ENCODE results near the gene SREBF1. TPM values are rescaled to one million over a fixed set of nuclear protein-coding genes. Genes with fewer than 3 reads are reported as not detected.

Gene SREBF1
- polyA plus RNA-seq (ENCODE audit: insufficient read length) = 37.7 TPM
- long read RNA-seq, donor 1, partial matches to known transcripts = 24 of 31 reads
- long read RNA-seq, donor 1, other reads (novel, unspliced or antisense) = 0 of 31 reads
- long read RNA-seq, donor 2, partial matches to known transcripts = 14 of 16 reads
- long read RNA-seq, donor 2, other reads (novel, unspliced or antisense) = 0 of 16 reads
- long read RNA-seq, donor 3, partial matches to known transcripts = 72 of 77 reads
- long read RNA-seq, donor 3, other reads (novel, unspliced or antisense) = 0 of 77 reads
- long read RNA-seq, donor 4 = 0 reads
- long read RNA-seq, donor 5, full-length matches to known transcripts = 4 of 4 reads
- long read RNA-seq, donor 5, partial matches to known transcripts = 0 of 4 reads
- long read RNA-seq, donor 5, other reads (novel, unspliced or antisense) = 0 of 4 reads
- long read RNA-seq, donor 6, partial matches to known transcripts = 12 of 13 reads
- long read RNA-seq, donor 6, other reads (novel, unspliced or antisense) = 0 of 13 reads
- long read RNA-seq, donor 7, partial matches to known transcripts = 90 of 93 reads
- long read RNA-seq, donor 7, other reads (novel, unspliced or antisense) = 0 of 93 reads
- long read RNA-seq, donor 8, partial matches to known transcripts = 6 of 6 reads
- long read RNA-seq, donor 8, other reads (novel, unspliced or antisense) = 0 of 6 reads

DNA sequence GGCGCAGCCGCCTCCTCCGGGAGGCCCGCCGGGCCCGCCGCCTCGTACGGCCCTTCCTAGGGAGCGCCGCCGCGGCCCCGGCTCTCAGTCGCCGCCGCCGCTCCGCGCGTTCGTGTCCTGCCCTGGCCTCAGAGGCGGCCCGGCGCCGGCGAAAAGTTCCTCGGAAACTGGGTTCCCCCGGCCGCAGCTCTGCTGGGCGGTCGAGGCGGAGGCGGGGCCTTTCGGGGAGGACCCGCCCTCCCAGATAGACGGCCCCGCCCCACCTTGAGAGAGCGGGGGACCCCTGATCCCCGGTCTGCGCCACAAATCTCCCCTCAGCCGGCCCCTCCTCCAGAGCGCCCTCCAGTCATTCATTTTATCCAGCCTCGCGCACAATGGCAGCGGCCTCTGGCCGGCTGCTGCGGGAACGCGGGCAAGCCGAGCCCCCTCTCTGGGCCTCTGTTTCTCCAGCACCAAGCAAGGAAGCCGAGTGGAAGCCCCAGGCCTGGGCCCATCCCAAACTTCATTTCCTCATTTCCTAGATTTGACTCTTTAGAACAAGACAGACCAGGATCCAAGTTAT lies at the start of gene SREBF1:
TSS of gene SREBF1 (minus strand) at position 169 of the 562 bp plus-strand sequence. CDS start 169 bp downstream, outside the sequence.
- DNase-seq = no peak

DNA sequence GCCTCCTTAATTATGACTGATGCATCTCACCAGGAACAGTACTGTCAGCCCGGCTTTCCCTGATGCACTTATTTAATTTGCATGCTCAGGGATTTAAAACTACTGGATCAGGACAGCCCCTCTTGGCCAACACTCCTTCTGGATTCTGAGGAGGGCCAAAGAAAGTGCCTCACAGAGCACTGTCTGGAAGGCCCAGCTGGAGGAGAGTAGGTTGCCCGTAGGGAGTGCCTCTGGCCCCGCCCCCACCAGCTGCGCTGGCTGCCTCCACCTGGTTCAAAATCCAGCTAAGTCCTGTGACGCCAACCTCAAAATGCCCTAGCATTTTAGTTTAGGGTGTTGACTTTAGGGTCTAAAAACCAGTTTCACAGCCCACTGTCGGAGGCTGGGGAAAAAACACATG lies 49.4 kb upstream of the SREBF1 start:
- DNase-seq = no peak

DNA sequence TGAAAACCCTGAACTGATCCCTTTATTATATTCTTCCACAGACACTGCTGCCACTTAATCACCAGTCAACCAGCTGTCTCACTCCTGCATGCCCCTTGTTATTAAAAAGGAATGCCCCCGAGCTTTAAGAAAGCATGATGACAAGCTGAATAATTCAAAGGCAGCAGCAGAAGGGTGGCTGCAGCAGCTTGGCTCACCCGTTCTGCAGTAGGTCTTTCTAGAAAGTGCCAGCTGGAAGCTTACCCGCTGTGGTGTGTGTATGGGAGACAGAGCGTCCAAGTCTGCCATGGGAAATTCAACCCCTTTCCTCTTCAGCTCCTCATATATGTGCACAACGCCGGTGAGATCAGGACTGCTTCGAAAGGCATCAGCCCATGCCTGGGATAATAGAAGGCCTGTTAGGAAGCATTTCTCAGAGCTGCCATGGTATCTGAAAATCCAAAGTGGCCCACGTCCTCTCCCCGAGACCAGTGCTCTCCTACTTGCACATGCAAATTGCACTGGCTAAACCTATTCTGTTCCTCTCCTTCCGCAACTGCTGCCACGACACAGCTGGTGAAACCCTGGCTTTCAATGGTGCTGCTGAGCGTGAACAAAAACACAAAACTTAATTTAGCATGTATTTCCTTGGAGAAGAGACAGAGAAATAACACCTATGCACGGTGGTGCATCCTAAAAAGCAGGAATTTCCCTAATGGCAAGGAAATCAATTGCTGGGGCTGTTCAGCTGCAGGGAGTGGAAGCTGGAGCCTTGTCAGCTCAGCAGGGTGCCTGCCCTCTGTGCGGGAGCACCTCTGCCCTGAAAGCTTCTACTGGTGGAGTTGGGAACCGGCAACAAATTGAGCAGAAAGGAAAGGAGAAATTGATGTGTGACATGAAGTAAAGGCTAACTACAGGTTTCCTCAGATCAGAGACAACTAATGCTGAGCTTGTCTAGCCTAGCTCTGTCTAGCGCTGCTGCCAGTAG lies 47.9 kb upstream of the SREBF1 start:
- DNase-seq = no peak

DNA sequence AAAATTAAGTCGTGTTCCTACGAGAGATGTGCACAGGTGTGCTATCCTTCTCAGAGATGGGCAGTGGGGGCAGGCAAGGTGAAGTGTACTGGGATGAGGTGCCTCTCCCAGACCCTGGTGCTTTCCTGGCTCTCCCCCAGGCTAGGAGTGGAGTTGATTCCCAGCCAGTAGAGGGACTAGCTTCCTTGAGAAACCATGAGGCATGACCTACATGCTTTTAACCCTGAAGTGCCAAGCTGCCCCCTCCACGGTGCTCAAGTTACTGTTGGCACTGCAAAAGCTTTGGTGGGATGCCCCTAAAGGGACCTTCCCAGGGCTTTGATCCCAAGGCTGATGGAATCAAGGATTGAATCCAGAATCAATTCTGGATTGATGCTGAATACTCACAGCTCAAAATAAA lies 47.0 kb upstream of the SREBF1 start:
- no peak for DNase-seq

DNA sequence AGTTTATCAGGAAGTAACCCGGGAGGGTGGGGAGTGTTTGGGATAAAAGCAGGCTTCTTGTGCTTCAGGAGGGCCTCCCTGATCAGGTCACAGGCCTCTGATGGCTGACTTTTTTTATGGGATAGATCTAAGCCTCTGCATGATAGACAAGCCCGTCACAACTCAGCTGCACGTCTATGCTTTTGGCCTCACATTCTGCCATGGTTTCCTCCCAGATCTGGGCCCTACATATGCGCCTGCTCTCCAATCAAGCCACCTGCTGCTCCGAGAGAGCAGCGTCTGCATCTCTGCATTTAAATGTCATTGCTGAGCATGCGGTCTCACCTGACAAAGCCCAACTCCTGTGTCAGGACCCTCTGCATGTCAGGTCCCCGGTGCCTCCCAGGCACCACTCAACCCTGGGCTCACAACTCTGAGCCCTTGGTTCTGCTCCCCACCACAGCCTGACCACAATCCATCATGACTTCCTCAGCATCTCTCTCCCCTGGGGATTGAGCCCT lies 45.3 kb upstream of the SREBF1 start:
- no peak for DNase-seq

DNA sequence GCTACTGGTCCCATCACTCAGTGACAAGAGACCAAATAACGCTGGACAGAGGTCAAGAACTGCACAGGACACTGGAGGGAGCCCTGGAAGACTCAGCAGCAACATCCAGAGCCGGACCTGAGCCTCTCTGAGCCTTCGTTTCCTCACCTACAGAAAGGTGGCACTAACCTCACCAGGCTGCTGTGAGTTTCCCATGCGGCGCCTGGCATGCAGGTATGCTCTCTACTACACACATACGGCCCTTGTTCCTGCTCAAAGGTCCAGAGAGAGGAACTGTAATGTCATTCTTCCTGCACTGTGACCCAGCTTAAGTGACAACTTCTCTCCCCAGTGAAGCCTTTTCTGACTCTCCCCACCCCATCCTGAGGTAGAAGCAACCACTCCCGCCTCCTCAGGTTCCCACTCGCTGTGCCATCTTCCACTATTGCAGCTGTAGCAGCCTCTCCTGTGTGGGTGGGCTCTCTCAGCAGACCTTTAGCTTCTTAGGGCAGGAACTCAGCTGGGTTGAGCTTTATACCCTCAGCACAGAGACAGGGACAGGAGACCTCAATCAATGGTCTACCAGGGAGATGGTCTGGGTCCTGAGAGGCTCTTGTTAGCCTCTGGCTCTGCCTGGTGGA lies 43.9 kb upstream of the SREBF1 start:
- no peak for DNase-seq

DNA sequence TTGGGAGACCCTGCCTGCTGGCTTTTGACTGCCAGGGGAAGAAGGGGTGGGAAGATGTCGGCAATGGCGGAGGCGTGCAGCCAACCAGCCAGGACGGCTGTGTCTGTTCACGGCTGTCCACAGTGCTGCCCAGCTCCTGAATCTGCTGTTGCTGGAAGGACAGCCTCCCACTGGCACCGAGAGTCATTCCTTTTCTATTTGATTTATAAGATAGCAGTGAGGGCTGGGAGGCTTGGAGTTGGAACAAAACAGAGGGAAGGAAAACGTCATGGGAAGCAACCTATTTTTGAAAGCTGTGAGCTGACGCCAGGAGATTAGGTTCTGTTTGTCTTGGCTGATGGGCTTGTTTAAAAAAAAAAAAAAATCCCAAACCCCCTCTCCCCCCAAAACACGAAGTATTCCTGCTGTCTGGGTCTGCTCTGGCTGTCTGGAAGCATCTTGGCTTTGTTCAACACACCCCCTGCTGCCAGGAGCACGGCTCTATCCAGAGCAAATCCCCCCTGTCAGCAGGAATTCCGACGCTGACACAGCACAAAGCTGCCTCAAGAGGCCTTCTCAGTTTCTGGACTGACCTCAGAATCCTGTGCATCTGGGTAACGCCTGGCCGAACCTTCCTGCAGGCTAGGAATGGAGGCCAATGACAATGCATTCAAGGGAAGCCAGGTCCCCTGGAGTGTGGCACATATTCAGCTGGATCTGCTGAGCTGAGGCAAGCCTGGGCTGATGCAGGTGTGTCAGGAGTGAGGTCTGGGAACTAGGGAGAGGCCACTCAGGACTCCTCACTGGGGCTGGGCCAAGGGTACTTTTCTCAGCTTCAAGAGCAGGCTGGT lies 41.0 kb upstream of the SREBF1 start:
- DNase-seq = peak; percentile 78

DNA sequence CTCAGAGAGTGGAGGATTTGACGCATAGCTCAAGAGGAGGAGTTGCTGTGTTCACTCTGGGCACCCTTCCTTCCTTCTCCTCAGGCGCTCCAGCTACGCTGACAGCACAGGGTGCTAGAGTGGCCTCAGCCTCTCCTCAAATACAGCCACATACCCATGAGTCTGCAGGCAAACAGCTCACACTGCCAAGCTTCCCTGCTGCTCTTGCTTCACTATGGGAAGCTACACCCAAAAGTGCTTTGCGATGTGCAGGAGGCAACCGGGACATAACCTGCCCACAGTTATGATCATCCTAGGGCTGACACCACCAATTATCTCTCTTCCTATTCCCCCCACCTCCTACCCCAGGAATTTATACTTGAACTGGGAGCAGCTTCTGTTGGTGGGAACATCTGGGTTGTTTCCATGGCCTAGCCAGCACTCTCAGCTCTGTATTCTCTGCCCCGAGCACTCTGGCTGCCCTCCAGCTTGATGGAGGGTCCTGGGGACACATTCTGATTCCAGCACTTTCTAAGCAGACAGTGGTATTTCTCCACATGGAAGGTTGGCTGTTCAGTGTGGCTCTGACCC lies 40.3 kb upstream of the SREBF1 start:
- DNase-seq = no peak

DNA sequence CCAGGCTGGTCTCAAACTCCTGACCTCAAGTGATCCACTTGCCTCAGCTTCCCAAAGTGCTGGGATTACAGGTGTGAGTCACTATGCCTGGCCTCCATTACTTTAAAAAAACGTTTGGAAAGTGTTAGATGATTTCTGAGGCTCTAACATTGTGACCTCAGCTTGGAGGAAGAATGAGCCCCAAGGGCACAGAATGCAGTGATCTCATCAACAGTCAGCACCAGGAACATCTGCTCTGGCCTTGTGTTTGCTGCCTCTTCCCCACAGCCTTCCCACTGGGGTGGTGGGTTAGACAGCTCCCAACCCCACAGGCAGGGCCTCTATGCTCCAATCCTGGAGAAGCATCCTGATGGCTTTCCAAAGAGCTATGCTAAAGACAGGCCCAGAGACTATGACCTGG lies 37.7 kb upstream of the SREBF1 start:
- DNase-seq = no peak

DNA sequence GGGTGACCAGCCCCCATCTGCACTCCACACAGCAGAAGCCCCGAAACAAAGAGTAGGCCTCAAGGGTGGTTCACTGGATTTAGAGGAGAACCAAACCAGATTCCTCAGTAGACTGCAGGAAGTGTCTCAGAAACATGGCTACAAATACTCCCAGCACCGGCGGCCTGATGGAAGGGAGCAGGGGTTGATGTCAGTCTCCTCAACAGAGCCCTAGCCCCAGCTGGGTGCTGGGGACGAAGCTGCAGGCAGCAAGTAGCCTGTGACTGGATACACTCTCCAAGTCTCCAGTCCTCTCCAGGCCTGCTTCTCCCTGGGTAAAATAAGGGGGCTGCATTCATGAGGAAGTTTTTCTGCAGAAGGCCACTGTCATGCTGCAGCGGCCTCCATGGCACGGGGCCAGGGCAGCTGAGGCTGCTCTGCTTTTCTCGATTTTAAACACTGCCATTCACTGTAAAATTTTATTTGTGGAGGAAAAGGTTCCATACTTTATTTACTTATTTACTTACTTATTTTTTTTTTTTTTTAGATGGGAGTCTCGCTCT lies 36.7 kb upstream of the SREBF1 start:
- no peak for DNase-seq

DNA sequence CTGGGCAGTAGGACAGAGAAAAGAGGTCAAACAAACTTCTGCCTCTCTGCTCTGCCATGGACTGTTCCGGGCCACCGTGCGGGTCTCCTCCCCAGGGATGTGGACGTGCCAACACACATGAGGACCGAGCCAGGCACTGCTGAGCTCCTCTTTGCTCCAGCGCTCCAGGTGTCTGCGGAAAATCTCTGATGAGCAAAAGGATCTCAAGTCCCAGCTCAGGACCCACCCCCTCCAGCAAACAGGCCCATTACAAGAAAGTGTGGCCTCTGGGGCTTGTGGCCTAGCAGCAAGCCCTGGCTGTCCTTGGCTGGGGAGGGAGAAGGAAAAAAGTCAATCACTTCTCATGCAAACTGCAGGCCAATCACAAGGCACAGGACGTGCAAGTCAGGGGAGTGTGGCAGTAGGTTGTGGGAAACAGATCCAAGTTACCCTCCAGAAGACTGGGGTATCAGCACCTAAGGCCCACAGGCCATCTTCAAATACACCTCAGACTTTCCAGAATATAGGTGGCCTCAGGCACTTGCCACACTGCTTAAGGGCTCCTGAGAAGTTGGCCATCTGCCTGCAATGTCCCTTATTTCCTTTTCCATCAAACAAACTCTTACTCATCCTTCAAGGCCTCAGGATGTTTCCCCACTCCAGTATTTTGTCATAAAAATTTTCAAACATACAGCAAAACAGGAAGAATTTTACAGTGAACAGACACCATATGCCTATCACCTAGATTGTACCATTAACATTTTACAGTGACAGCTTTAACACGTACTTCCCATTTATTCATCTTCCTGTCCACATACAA lies 36.0 kb upstream of the SREBF1 start:
- no peak for DNase-seq

DNA sequence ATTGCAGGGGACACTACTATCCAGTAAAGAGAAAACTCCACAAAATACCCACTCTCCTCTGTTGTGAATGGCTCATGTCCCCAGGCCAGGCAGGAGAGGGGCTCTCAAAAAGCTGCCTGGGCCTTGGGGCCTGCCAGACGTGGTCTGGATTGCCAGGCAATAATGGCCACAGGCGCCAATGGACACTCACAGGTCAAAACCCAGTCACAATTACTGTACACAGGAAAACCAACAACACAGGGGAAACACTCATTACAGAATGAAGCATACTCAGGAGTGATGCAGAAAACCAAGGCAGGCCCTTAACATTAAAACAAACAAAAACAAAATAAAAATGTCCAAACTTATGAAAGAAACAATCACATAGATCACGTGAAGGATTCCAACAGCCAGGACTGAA lies 35.1 kb upstream of the SREBF1 start:
- no peak for DNase-seq

DNA sequence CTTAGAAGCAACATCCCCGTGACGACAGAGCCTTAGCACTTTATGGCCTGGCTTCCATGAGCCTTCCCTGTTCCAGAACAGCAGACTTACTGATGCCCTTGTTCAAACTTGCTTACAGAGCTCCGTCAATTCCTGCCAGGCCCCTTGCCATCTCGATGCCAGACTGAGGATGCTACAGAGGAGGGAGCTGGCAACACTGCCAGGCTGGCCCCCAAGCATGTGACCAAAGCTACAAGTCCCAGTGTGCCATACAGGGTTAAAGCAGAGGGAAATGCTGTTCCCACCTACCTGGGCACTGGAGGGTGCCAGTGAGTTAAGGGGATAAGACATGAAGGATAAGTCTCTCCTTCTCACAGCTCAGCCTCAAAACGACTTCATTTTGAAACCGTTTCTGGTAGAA lies 33.5 kb upstream of the SREBF1 start:
- DNase-seq = no peak

DNA sequence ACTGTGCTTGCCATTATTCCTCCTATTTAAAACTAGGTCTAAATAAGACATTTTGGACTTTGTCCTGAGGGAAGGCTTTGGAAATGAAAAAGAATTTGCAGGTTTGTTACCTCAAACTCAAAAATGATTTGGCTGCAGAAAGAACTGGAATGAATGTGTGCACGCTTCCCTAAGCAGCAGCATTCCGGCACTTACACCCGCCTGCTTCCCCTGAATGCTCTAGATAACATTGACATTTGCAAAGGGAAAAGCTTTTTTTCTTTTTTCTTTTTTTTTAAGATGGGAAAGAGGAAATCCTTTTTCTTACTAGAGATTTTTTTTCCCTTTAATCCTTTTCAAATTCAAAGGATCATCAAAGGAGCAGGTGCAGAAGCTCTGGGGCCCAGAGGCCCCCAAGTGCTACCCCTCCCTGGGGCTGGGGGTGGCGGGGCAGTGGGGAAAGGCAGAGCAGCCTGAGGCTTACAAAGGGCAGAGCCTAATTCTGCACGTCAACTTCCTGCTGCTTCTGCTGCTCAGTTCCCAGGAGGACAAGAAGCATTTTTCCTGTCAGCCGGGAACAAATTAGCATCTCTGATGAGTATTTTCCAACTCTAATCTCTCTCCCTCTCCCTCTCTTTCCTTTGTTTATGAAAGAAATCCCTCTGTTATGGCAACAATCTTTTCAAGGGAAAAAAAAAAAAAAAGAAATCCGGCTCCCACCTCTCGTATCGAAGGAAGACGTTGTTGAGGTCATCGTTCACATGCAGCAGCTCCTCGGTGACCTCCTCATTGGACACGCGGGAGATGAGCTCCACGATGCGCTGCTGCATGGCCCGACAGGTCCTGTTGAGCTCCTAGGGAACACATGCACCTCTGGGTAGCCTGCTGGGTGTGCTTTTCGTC lies 32.1 kb upstream of the SREBF1 start:
- DNase-seq = no peak

DNA sequence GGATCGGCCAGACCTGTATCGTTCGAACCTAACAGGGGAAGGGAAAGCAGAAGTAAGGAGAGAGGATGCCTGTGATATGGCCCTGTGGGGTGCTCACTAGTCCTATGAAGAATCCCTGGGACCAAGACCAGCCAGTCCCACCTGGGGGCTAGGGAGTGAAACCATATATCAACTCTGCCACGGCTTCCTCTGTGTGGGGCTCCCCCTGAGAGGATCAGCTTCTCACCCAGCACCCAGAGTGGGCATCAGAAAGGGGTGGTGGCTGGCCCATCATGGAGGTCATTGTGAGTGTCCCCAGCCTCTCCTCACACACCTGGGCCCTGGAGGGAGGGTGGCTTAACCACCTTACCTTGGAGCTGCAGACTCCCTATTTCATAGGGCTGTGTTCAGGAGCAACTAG lies 30.1 kb upstream of the SREBF1 start:
- DNase-seq = no peak

DNA sequence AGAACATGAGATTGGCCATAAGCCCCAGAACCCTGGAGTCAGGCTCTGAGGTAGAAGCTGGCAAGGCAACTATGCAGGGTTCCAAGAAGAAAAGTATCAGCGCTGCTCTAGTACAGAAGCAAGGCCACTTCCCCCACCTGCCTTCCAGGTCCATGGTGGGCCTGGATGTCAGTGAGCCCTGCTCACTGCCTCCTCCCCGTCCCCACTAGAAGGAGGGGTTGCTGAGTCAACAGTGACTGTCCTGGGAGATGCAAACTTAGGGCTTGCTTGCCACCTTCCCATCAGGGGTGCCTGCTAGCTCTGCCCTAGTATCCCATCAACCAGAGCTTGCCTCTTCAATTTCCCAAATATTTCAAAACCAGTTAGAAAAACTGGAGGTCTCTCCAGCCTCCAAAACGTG lies 29.6 kb upstream of the SREBF1 start:
- DNase-seq = no peak

DNA sequence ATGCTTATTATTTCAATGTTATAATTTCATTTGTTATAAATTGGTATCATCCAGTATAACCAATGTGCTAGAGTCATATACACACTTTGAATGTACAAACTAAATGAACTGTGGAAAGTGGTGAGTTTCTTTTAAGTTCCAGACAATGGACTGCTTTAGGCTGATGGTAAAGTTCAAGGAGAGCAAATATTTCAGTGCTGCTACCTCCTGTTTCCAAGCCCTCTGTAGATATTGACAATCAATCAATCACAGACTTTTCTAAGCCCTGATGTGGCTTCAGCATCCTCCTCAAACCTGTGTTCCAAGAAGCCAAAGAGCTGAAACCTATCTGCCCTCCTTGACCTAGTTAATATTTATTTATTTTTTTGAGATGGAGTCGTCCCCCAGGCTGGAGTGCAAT lies 28.2 kb upstream of the SREBF1 start:
- no peak for DNase-seq

DNA sequence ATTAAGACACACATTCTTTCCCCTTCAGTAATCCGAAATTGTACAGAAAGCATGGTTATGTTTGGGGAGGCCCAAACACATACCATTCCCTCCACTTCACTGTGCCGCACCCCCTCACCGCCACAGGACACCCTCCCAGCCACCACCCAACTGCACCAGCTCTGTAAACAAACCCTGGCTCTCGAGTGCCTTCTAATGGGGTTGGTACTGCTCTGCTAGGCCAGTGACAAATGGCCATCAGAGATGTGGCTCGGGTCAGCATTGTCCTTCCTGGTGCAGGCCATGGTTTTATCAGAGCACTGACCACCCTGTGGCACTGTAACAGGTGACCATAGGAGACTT lies 24.0 kb upstream of the SREBF1 start:
- DNase-seq = no peak

Data from left kidney (tissue), 8 donors.